CD8-positive, alpha-beta memory T cell (primary cell): ENCODE data around the gene ROCK1. TPM values are rescaled to one million over a fixed set of nuclear protein-coding genes. Genes with fewer than 3 reads are reported as not detected.

ENCODE experiments used
- CTCF ChIA-PET: fragments of 350-600 bp; sonication (Branson Sonifier 250); formaldehyde crosslinking; loops from one replicate; lab custom pipeline; 2021; ENCODE audit warnings: antibody characterized with exemption; lab: Charles Lee
- POLR2A ChIA-PET: fragments of 350-600 bp; sonication (Branson Sonifier 250); formaldehyde crosslinking; loops from one replicate; lab custom pipeline; 2021; ENCODE audit warnings: antibody characterized with exemption; lab: Charles Lee
- DNase-seq, 5 donors: peaks; one replicate each; pipeline versions ENCODE4 v3.0.0 to v3.0.0-alpha.2; 2020 to 2022; ENCODE audit warnings: mixed read lengths in 1 of 5
- H3K27ac ChIP-seq: one replicate; pipeline ENCODE4 v1.7.0; 2013; ENCODE audit warnings: low read depth, mild to moderate bottlenecking, low read length, moderate library complexity
- H3K27me3 ChIP-seq: 2 replicates; pipeline ENCODE4 v1.7.0; 2013; ENCODE audit warnings: low read length, mild to moderate bottlenecking; ENCODE audit not compliant: insufficient read depth, poor library complexity, severe bottlenecking
- H3K36me3 ChIP-seq: 2 replicates; pipeline ENCODE4 v1.7.0; 2013; ENCODE audit warnings: mild to moderate bottlenecking, low read length, moderate library complexity; ENCODE audit not compliant: insufficient read depth
- H3K4me1 ChIP-seq: 2 replicates; pipeline ENCODE4 v1.7.0; 2013; ENCODE audit warnings: mild to moderate bottlenecking, low read length, moderate library complexity; ENCODE audit not compliant: insufficient read depth
- H3K4me3 ChIP-seq: 2 replicates; pipeline ENCODE4 v1.7.0; 2013; ENCODE audit warnings: mild to moderate bottlenecking, low read length
- H3K9me3 ChIP-seq: 2 replicates; pipeline ENCODE4 v1.7.0; 2013; ENCODE audit warnings: mild to moderate bottlenecking, low read length
- H3K27ac Mint-ChIP-seq, 8 donors: one replicate each; pipeline ENCODE4 v1.8.0; 2020 to 2021; ENCODE audit warnings: mixed read lengths in 8 of 8, mild to moderate bottlenecking in 6 of 8, inconsistent platforms in 3 of 8, moderate library complexity in 3 of 8
- H3K27me3 Mint-ChIP-seq, 2 donors: one replicate each; pipeline ENCODE4 v1.8.0; 2020 to 2021; ENCODE audit warnings: mixed read lengths in 2 of 2, mild to moderate bottlenecking in 1 of 2, moderate library complexity in 1 of 2
- H3K36me3 Mint-ChIP-seq, 3 donors: one replicate each; pipeline ENCODE4 v1.8.0; 2020 to 2021; ENCODE audit warnings: mixed read lengths in 3 of 3, inconsistent platforms in 1 of 3, mild to moderate bottlenecking in 1 of 3
- H3K4me1 Mint-ChIP-seq, 3 donors: one replicate each; pipeline ENCODE4 v1.8.0; 2020 to 2021; ENCODE audit warnings: mixed read lengths in 3 of 3, inconsistent platforms in 1 of 3, mild to moderate bottlenecking in 1 of 3
- H3K4me3 Mint-ChIP-seq, 7 donors: one replicate each; pipeline ENCODE4 v1.8.0; 2020 to 2021; ENCODE audit warnings: mixed read lengths in 7 of 7, mild to moderate bottlenecking in 6 of 7, moderate library complexity in 4 of 7, inconsistent platforms in 2 of 7
- H3K9me3 Mint-ChIP-seq, 5 donors: one replicate each; pipeline ENCODE4 v1.8.0; 2020 to 2022; ENCODE audit warnings: mixed read lengths in 5 of 5, mild to moderate bottlenecking in 3 of 5, moderate library complexity in 2 of 5, inconsistent platforms in 1 of 5
- polyA plus RNA-seq: library from polyadenylated mRNA; unstranded; fragments of 300-500 nt; fragmentation: Illumina TruSeq; gene quantifications from one replicate; pipeline ENCODE4 v1.2.3, GENCODE V29; 2021
- total RNA-seq, 2 experiments: library from RNA; stranded (reverse); gene quantifications; one replicate each; pipeline ENCODE4 v1.2.3, GENCODE V29; 2021

Gene ROCK1
- total and polyA plus RNA-seq, 3 experiments from 2014 or later = 41.7 to 66.5 (median 62.0) TPM

DNA sequence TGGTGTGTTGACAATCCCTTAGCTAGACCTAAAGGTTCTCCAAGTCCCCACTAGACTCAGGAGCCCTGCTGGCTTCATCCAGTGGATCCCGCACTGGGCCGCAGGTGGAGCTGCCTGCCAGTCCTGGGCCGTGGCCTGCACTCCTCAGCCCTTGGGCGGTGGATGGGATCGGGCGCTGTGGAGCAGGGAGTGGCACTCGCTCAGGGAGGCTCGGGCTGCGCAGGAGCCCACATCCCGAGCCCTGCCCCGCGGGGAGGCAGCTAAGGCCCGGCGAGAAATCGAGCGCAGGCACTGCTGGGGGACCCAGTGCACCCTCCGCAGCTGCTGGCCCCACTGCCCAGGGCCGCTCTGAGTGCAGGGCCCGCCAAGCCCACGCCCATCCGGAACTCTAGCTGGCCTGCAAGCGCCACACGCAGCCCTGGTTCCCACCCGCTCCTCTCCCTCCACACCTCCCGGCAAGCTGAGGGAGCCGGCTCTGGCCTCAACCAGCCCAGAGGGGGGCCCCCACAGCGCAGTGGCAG lies 20.8 kb upstream of the ROCK1 start:
- Histone ChIP-seq H3K4me3 (no peak overlapping the region), H3K36me3 (no peaks in the 10 kb centered on the region), H3K27ac (no peak overlapping the region), H3K9me3 (no peaks in the 10 kb centered on the region), H3K27me3 (no peaks in the 10 kb centered on the region), H3K4me1 (no peaks in the 10 kb centered on the region)
- peaks cover 3 to 5% of the 10 kb centered on the region in 2 donors for H3K27me3 Mint-ChIP-seq
- H3K4me3 Mint-ChIP-seq = no peak overlapping the region
- POLR2A ChIA-PET = no interaction called here
- H3K36me3 Mint-ChIP-seq = no peaks in the 10 kb centered on the region
- H3K4me1 Mint-ChIP-seq = no peaks in the 10 kb centered on the region
- H3K9me3 Mint-ChIP-seq = no peaks in the 10 kb centered on the region
- no peak for DNase-seq
- CTCF ChIA-PET = no interaction called here
- no peak overlapping the region for H3K27ac Mint-ChIP-seq

DNA sequence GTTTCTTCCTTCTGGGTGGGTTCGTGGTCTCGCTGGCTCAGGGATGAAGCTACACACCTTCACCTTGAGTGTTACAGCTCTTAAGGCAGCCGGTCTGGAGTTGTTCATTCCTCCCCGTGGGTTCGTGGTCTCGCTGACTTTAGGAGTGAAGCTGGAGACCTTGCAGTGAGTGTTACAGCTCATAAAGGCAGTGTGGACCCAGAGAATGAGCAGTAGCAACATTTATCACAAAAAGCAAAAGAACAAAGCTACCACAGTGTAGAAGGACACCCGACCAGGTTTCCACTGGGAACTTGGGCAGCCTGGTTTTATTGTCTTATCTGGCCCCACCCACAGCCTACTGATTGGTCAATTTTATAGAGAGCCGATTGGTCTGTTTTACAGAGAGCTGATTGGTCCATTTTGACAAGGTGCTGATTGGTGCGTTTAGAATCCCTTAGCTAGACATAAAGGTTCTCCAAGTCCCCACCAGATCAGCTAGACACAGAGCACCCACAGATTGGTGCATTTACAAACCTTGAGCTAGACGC lies 20.1 kb upstream of the ROCK1 start:
- Histone ChIP-seq H3K4me1 (no peaks in the 10 kb centered on the region), H3K36me3 (no peaks in the 10 kb centered on the region), H3K27me3 (no peaks in the 10 kb centered on the region), H3K27ac (no peak overlapping the region), H3K9me3 (no peaks in the 10 kb centered on the region), H3K4me3 (no peak overlapping the region)
- DNase-seq = no peak
- ChIA-PET CTCF (interaction anchor here (1.3 kb wide), 1 partner anchor 9 kb away, joined by 3 read pairs; no protein-coding TSS in a partner anchor), POLR2A (no interaction called here)
- Mint-ChIP-seq H3K27ac (no peak overlapping the region), H3K36me3 (peaks cover 0 to 1% (median 0%) of the 10 kb centered on the region in 3 donors), H3K27me3 (peaks cover 3 to 5% of the 10 kb centered on the region in 2 donors), H3K9me3 (no peaks in the 10 kb centered on the region), H3K4me1 (no peaks in the 10 kb centered on the region), H3K4me3 (no peak overlapping the region)

DNA sequence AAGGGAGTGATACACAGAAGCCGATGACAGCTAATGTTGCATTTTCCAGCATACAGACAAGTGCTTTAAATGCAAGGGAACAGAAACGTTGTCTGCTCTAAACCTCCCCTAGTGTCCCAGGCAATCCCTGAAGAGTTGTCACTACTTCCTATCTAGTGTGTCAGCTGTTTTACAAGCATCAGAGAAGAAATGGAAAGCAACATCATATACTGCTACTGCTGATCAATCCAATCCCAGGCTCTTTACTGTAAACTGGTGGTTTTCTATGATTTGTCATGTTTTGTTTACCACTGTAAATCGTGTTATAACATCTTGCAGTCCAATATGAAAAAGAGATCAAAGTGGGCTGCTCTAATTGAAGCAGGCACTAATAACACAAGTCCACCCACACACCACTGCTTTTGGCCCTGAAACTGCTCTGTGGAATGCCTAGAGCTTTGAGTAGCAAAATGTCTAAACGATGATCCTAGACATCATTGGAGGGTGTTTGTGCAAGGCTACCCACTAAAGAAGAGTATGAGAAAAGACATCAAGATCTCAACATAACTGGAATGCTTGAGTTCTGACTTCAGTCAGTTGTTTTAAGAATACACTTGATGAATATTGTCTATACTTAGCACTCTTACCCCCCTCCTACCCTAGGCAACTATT lies 18.1 kb upstream of the ROCK1 start:
- no peak for DNase-seq
- no peaks in the 10 kb centered on the region for H3K36me3 ChIP-seq
- Mint-ChIP-seq H3K27ac (no peak overlapping the region), H3K4me3 (no peak overlapping the region), H3K27me3 (peaks cover 3 to 5% of the 10 kb centered on the region in 2 donors), H3K4me1 (no peaks in the 10 kb centered on the region), H3K36me3 (peaks cover 0 to 1% (median 0%) of the 10 kb centered on the region in 3 donors), H3K9me3 (no peaks in the 10 kb centered on the region)
- H3K27me3 ChIP-seq = no peaks in the 10 kb centered on the region
- no peaks in the 10 kb centered on the region for H3K4me1 ChIP-seq
- H3K27ac ChIP-seq = no peak overlapping the region
- ChIA-PET CTCF (no interaction called here), POLR2A (no interaction called here)
- no peak overlapping the region for H3K4me3 ChIP-seq
- no peaks in the 10 kb centered on the region for H3K9me3 ChIP-seq

DNA sequence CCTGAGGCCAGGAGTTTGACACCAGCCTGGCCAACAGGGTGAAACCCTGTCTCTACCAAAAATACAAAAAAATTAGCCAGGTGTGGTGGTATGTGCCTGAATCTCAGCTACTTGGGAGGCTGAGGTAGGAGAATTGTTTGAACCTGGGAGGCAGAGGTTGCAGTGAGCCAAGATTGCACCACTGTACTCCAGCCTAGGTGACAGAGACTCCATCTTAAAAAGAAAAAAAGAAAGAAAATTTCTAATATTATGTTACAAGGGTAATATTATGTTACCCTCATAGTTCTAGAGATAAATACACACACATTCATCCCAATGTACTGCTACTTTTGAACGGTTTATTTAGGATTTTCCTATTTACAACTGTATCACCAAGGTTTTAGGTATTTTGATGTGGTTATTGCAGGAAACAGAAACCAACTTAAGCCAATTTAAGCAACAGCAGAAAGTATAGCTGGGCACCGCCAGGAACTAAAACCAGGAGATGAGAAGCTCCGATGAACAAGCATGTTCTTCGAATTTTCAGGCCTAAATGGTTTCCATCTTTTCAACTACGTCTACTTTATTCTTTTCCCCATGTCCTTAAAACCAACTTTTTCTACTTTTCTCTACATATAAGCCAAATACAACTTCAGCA lies 11.8 kb upstream of the ROCK1 start:
- Mint-ChIP-seq H3K4me1 (peaks cover 4 to 6% (median 6%) of the 10 kb centered on the region in 3 donors), H3K36me3 (peaks cover 0 to 1% (median 0%) of the 10 kb centered on the region in 3 donors), H3K27ac (peak overlapping the region in 4 of 8 donors; percentile 10 to 65 (median 35)), H3K27me3 (peaks cover 1 to 4% of the 10 kb centered on the region in 2 donors), H3K4me3 (peak overlapping the region in 4 of 7 donors; percentile 4 to 50 (median 16)), H3K9me3 (no peaks in the 10 kb centered on the region)
- Histone ChIP-seq H3K27me3 (no peaks in the 10 kb centered on the region), H3K9me3 (no peaks in the 10 kb centered on the region), H3K4me3 (no peak overlapping the region), H3K36me3 (no peaks in the 10 kb centered on the region), H3K4me1 (no peaks in the 10 kb centered on the region), H3K27ac (no peak overlapping the region)
- POLR2A ChIA-PET = no interaction called here
- DNase-seq = no peak
- CTCF ChIA-PET = interaction anchor here (1.5 to 1.9 kb wide), 2 partner anchors 8 to 11 kb away, joined by 3 to 7 read pairs; partner anchors contain the start of gene ROCK1

DNA sequence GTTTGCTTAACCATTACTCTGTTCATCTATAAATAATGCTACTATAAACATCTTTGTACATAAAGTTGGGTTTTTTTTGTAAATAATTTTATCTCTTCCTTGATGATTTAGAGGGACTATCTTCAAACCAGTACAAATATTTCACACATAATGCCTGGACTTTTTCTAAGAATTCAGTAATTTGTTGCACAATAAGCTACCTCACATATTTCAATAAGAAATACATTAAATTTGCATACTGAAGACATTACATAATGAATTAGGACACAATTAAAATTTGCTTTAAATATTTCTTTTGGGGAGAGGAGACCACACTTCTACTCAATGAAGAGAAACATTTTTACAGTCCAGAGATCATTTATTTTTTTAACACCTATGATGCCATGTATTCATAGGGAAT lies 7.2 kb upstream of the ROCK1 start:
- H3K4me1 ChIP-seq = no peaks in the 10 kb centered on the region
- Mint-ChIP-seq H3K9me3 (no peaks in the 10 kb centered on the region), H3K4me3 (no peak overlapping the region), H3K4me1 (peaks cover 4 to 5% (median 4%) of the 10 kb centered on the region in 3 donors), H3K27ac (no peak overlapping the region), H3K36me3 (no peaks in the 10 kb centered on the region), H3K27me3 (no peaks in the 10 kb centered on the region)
- H3K36me3 ChIP-seq = no peaks in the 10 kb centered on the region
- DNase-seq = no peak
- H3K27ac ChIP-seq = no peak overlapping the region
- H3K9me3 ChIP-seq = no peaks in the 10 kb centered on the region
- no peak overlapping the region for H3K4me3 ChIP-seq
- CTCF ChIA-PET = no interaction called here
- POLR2A ChIA-PET = no interaction called here
- H3K27me3 ChIP-seq = no peaks in the 10 kb centered on the region

DNA sequence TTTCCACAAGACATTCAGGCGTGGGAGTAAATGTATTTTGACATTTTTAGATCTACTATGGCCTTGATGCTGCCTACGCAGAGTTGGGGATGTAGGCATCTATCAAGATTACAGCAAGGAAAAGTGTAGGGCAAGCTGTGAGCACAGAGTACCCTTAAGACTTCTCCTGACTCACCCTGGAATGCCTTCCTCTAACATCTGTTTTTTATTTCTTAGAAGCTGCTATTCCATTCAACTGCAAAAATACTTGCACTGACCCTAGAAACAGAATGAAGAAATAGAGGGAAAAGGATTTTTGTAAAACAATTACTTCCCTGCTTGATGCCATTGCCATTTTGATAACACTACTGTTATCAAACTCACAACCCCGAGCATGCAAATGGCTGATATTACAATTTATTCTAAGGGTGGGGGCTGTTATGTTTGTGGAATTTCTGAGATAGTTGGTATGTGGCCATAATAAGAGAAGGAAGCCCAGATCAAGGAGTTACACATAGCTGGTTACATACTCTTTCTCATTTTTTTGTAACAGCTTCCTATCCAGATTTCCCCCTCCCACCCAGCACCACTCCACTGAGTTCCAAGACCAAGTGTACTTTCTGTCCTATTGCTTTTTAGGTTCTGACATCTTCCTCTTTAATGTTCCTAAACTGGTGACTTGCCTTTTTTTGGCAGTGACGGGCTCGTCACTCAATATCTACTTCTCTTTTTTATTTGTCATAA lies 6.0 kb upstream of the ROCK1 start:
- H3K36me3 ChIP-seq = no peaks in the 10 kb centered on the region
- H3K27ac Mint-ChIP-seq = no peak overlapping the region
- no peaks in the 10 kb centered on the region for H3K27me3 Mint-ChIP-seq
- no peaks in the 10 kb centered on the region for H3K36me3 Mint-ChIP-seq
- H3K27ac ChIP-seq = no peak overlapping the region
- peaks cover under 1% of the 10 kb centered on the region in 3 donors for H3K4me1 Mint-ChIP-seq
- H3K27me3 ChIP-seq = no peaks in the 10 kb centered on the region
- no peak for DNase-seq
- no peak overlapping the region for H3K4me3 ChIP-seq
- H3K4me3 Mint-ChIP-seq = peak overlapping the region in 1 of 7 donors; percentile 15
- peaks cover 1% of the 10 kb centered on the region for H3K4me1 ChIP-seq
- no peaks in the 10 kb centered on the region for H3K9me3 Mint-ChIP-seq
- no peaks in the 10 kb centered on the region for H3K9me3 ChIP-seq
- POLR2A ChIA-PET = no interaction called here
- CTCF ChIA-PET = no interaction called here

DNA sequence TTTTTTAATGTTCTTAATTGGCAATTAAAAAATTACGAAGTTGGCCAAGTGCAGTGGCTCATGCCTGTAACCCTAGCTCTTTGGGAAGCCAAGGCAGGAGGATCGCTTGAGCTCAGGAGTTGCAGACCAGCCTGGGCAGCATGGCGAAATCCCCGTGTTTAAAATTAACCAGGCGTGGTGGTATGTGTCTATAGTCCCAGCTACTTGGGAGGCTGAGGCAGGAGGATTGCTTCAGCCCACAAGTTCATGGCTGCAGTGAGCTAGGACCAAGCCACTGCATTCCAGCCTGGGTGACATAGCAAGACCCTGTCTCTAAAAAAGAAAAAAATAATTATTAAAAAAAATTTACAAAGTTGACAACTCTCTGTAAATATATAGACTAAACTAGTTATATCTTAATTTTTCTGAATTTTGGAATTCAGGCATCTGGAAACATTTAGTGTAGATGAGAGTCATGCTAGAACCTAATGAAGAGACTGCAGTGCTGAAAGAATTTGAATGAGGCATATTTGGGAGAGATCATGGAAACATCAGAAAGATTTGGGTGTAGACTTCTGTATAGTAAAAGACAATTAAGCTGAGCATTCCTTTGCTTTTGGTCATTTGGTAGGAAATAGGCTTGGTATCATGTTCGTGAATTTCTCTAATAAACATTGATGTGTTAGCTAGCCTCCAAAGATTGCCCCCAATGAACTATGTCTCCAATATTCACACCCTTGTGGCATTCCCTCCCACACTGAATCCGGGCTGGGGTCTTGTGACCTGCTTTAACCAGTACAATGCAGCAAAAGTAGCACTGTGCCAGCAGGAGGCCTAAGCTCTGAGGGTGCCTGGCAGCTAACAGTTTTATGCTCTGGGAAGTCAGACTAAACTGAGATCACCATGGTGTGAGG lies 4.2 kb upstream of the ROCK1 start:
- DNase-seq = no peak
- Histone ChIP-seq H3K4me3 (no peak overlapping the region), H3K36me3 (no peaks in the 10 kb centered on the region), H3K27ac (no peak overlapping the region), H3K4me1 (peaks cover 4% of the 10 kb centered on the region), H3K9me3 (no peaks in the 10 kb centered on the region), H3K27me3 (no peaks in the 10 kb centered on the region)
- Mint-ChIP-seq H3K27me3 (no peaks in the 10 kb centered on the region), H3K9me3 (no peaks in the 10 kb centered on the region), H3K36me3 (peaks cover 0 to 8% (median 0%) of the 10 kb centered on the region in 3 donors), H3K4me1 (peaks cover 6 to 7% (median 7%) of the 10 kb centered on the region in 3 donors), H3K27ac (no peak overlapping the region), H3K4me3 (peak overlapping the region in 1 of 7 donors; percentile 23)
- CTCF ChIA-PET = no interaction called here
- POLR2A ChIA-PET = no interaction called here
